ENCODE results near the gene HNF1B.

The HNF1B gene

GRCh38 chr17:37750292-37750691 lies 5.4 kb upstream of the HNF1B start:
- no peak for TF ChIP-seq GATA3 (IDR thresholded peaks at IDR 0.05; ENCODE audit: low read depth, low read length)
- TF ChIP-seq GATA2 (IDR thresholded peaks at IDR 0.05; ENCODE audit: low read depth, low read length) = no peak

GRCh38 chr17:37747222-37747621 lies 2.4 kb upstream of the HNF1B start:
- no peak for TF ChIP-seq GATA3 (IDR thresholded peaks at IDR 0.05; ENCODE audit: low read depth, low read length)
- no peak for TF ChIP-seq GATA2 (IDR thresholded peaks at IDR 0.05; ENCODE audit: low read depth, low read length)

GRCh38 chr17:37746617-37747016 lies 1.8 kb upstream of the HNF1B start:
- no peak for TF ChIP-seq GATA2 (IDR thresholded peaks at IDR 0.05; ENCODE audit: low read depth, low read length)
- TF ChIP-seq GATA3 (IDR thresholded peaks at IDR 0.05; ENCODE audit: low read depth, low read length) = no peak

GRCh38 chr17:37745801-37746426 lies 1.1 kb upstream of the HNF1B start:
- TF ChIP-seq GATA3 (IDR thresholded peaks at IDR 0.05; ENCODE audit: low read depth, low read length) (no peak), GATA2 (IDR thresholded peaks at IDR 0.05; ENCODE audit: low read depth, low read length) (no peak)

- TF ChIP-seq GATA2 (IDR thresholded peaks at IDR 0.05; ENCODE audit: low read depth, low read length) (no peak), GATA3 (IDR thresholded peaks at IDR 0.05; ENCODE audit: low read depth, low read length) (no peak)
These were observed 279 bp downstream of the HNF1B start for GRCh38 chr17:37744633-37744927.

GRCh38 chr17:37743875-37744632 lies 805 bp downstream of the HNF1B start:
- no peak for TF ChIP-seq GATA3 (IDR thresholded peaks at IDR 0.05; ENCODE audit: low read depth, low read length)
- TF ChIP-seq GATA2 (IDR thresholded peaks at IDR 0.05; ENCODE audit: low read depth, low read length) = no peak

- TF ChIP-seq GATA3 (IDR thresholded peaks at IDR 0.05; ENCODE audit: low read depth, low read length) (no peak), GATA2 (IDR thresholded peaks at IDR 0.05; ENCODE audit: low read depth, low read length) (no peak)
These were observed 1.3 kb downstream of the HNF1B start for GRCh38 chr17:37743612-37743874.

GRCh38 chr17:37742762-37743611 lies 1.9 kb downstream of the HNF1B start:
- TF ChIP-seq GATA2 (IDR thresholded peaks at IDR 0.05; ENCODE audit: low read depth, low read length) = no peak
- no peak for TF ChIP-seq GATA3 (IDR thresholded peaks at IDR 0.05; ENCODE audit: low read depth, low read length)

- TF ChIP-seq GATA3 (IDR thresholded peaks at IDR 0.05; ENCODE audit: low read depth, low read length) = no peak
- no peak for TF ChIP-seq GATA2 (IDR thresholded peaks at IDR 0.05; ENCODE audit: low read depth, low read length)
These were observed 2.6 kb downstream of the HNF1B start for GRCh38 chr17:37742116-37742761.

- no peak for TF ChIP-seq GATA3 (IDR thresholded peaks at IDR 0.05; ENCODE audit: low read depth, low read length)
- TF ChIP-seq GATA2 (IDR thresholded peaks at IDR 0.05; ENCODE audit: low read depth, low read length) = no peak
These were observed 3.3 kb downstream of the HNF1B start for GRCh38 chr17:37741341-37742115.

GRCh38 chr17:37740915-37741314 lies 3.9 kb downstream of the HNF1B start:
- TF ChIP-seq GATA3 (IDR thresholded peaks at IDR 0.05; ENCODE audit: low read depth, low read length) (no peak), GATA2 (IDR thresholded peaks at IDR 0.05; ENCODE audit: low read depth, low read length) (no peak)

- TF ChIP-seq GATA2 (IDR thresholded peaks at IDR 0.05; ENCODE audit: low read depth, low read length) (no peak), GATA3 (IDR thresholded peaks at IDR 0.05; ENCODE audit: low read depth, low read length) (no peak)
These were observed 6.9 kb downstream of the HNF1B start for GRCh38 chr17:37737971-37738370.

GRCh38 chr17:37737081-37737480 lies 7.8 kb downstream of the HNF1B start:
- TF ChIP-seq GATA2 (IDR thresholded peaks at IDR 0.05; ENCODE audit: low read depth, low read length) = no peak
- no peak for TF ChIP-seq GATA3 (IDR thresholded peaks at IDR 0.05; ENCODE audit: low read depth, low read length)

- TF ChIP-seq GATA2 (IDR thresholded peaks at IDR 0.05; ENCODE audit: low read depth, low read length) (no peak), GATA3 (IDR thresholded peaks at IDR 0.05; ENCODE audit: low read depth, low read length) (no peak)
These were observed 8.4 kb downstream of the HNF1B start for GRCh38 chr17:37736428-37736827.
